Lower lobe of right lung (tissue), 2 donors: ENCODE data around the gene TIMP2. TPM values are rescaled to one million over a fixed set of nuclear protein-coding genes. Genes with fewer than 3 reads are reported as not detected.

ENCODE experiments used
- ATAC-seq, 2 donors: fragments of 200-7000 bp; cut with Tn5 transposase; one replicate each; pipeline ENCODE4 v1.9.1; 2020 to 2022; ENCODE audit warnings: mild to moderate bottlenecking in 2 of 2, moderate library complexity in 2 of 2
- DNase-seq: peaks from one replicate; pipeline ENCODE4 v3.0.0-alpha.2; 2020
- H3K27ac ChIP-seq: fragments of 200-600 bp; one replicate; pipeline ENCODE4 v1.8.0; 2022
- H3K27me3 ChIP-seq: fragments of 200-600 bp; one replicate; pipeline ENCODE4 v1.8.0; 2022; ENCODE audit warnings: low read depth
- H3K36me3 ChIP-seq: fragments of 200-600 bp; one replicate; pipeline ENCODE4 v1.8.0; 2022; ENCODE audit warnings: mild to moderate bottlenecking
- H3K4me1 ChIP-seq: fragments of 200-600 bp; one replicate; pipeline ENCODE4 v1.8.0; 2022
- H3K4me3 ChIP-seq: fragments of 200-600 bp; one replicate; pipeline ENCODE4 v1.8.0; 2022; ENCODE audit warnings: mild to moderate bottlenecking
- H3K9me3 ChIP-seq: fragments of 200-600 bp; one replicate; pipeline ENCODE4 v1.8.0; 2022
- CTCF ChIP-seq: fragments of 200-600 bp; IDR thresholded peaks from one replicate; pipeline ENCODE4 v1.8.0; 2022; ENCODE audit warnings: antibody characterized with exemption, mild to moderate bottlenecking
- intact Hi-C: fragments of 100-400 bp; cut with DNase I; formaldehyde crosslinking; loops from one replicate; pipeline ENCODE4 v1.11.0; 2022
- total RNA-seq: library from RNA; stranded (reverse); fragmentation: NEBNext Ultra II Directional; extraction: Animal tissue kit (Norgen Biotek cat#: 25700); gene quantifications from one replicate; pipeline ENCODE4 v1.2.1, GENCODE V29; 2021
- donor health status: DM: no; HTN: yes; CAD: no; lungs with severe emphysema.

Gene TIMP2
- total RNA-seq, 1 donor from 2014 or later, result 260 TPM

- DNase-seq, result peak; percentile 83
- H3K36me3 ChIP-seq, result no peaks in the 10 kb centered on the region
These were observed 722 bp upstream of the TIMP2 start for GRCh38 chr17:78925662-78926555.

DNA sequence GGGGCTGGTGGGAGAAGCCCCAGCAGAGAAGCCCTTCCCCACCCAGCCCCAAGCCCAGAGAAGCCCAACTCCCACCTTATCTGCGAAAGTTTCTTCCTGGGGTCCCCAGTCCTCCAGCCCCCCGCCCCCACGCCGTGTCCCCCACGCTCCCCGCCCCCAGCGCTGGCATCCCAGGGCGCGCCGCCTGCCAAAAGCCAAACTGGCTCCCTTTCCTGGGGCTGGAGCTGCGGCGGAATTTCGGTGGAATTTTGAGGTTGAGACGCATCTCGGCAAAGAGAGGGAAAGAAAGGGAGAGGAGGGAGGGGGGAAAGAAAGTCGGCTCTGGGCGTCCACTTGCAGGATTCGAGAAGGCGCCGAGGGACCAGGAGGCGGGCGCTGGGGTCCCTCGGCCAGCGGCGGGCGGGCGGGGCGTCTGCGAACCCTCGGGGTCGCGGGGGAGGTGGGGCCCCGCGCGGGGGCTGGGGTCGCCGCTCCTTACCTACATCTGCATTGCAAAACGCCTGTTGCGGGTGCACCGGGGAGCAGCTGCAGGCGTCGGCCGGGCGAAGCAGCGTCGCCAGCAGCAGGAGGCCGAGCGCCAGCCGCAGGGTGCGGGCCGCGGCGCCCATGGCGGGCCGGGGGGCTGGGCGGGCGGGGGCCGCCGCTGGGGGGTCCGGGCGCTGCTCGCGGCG, 571 bp downstream of the TIMP2 start:
- Histone ChIP-seq H3K4me3 (peak overlapping the region; percentile 81), H3K36me3 (no peaks in the 10 kb centered on the region), H3K27me3 (no peaks in the 10 kb centered on the region), H3K9me3 (no peaks in the 10 kb centered on the region), H3K27ac (peak overlapping the region; percentile 91), H3K4me1 (peaks cover 46% of the 10 kb centered on the region)
- no peak for TF ChIP-seq CTCF
- intact Hi-C loops, result no loop called here
- ATAC-seq (no peak), DNase-seq (no peak)

More at GRCh38 chr17:78925662-78926555, 722 bp upstream of the TIMP2 start:
- Histone ChIP-seq H3K27me3 (no peaks in the 10 kb centered on the region), H3K9me3 (no peaks in the 10 kb centered on the region), H3K4me3 (peak overlapping the region; percentile 81), H3K4me1 (peaks cover 35% of the 10 kb centered on the region), H3K27ac (peak overlapping the region; percentile 91)
- ATAC-seq, result peak; percentile 74 to 75
- intact Hi-C loops, result no loop called here
- TF ChIP-seq CTCF, result no peak

- intact Hi-C loops, result no loop called here
- DNase-seq, result peak; percentile 94
These were observed 1.3 kb downstream of the TIMP2 start for GRCh38 chr17:78923660-78924453.

GRCh38 chr17:78922816-78923498, 2.2 kb downstream of the TIMP2 start:
- H3K4me1 ChIP-seq, result peaks cover 53% of the 10 kb centered on the region
- peak overlapping the region; percentile 91 for H3K27ac ChIP-seq
- H3K36me3 ChIP-seq, result no peaks in the 10 kb centered on the region
- ATAC-seq (no peak), DNase-seq (no peak)
- H3K9me3 ChIP-seq, result no peaks in the 10 kb centered on the region
- H3K27me3 ChIP-seq, result no peaks in the 10 kb centered on the region
- no peak for TF ChIP-seq CTCF
- intact Hi-C loops, result no loop called here
- H3K4me3 ChIP-seq, result peak overlapping the region; percentile 81

More at GRCh38 chr17:78923660-78924453, 1.3 kb downstream of the TIMP2 start:
- H3K9me3 ChIP-seq, result no peaks in the 10 kb centered on the region
- H3K27ac ChIP-seq, result peak overlapping the region; percentile 91
- H3K4me1 ChIP-seq, result peaks cover 52% of the 10 kb centered on the region
- ATAC-seq, result peak; percentile 87 to 88
- no peak for TF ChIP-seq CTCF
- H3K27me3 ChIP-seq, result no peaks in the 10 kb centered on the region
- no peaks in the 10 kb centered on the region for H3K36me3 ChIP-seq
- peak overlapping the region; percentile 81 for H3K4me3 ChIP-seq
